Cardiac septum (tissue), 1 donor: ENCODE measurements around the gene AMOTL2. TPM values are rescaled to one million over a fixed set of nuclear protein-coding genes. Genes with fewer than 3 reads are reported as not detected.
A peak's percentile ranks its signal among the peaks of the same experiment; 100 is the strongest.

ENCODE experiments used
- DNase-seq: peaks from one replicate; pipeline ENCODE4 v3.0.0-alpha.2; 2020; ENCODE audit warnings: low spot score
- intact Hi-C: fragments of 100-400 bp; cut with DNase I; formaldehyde crosslinking; loops from one replicate; pipeline ENCODE4 v1.14.0; 2022
- total RNA-seq: library from RNA; stranded (reverse); fragmentation: NEBNext Ultra II Directional; extraction: Animal tissue kit (Norgen Biotek cat#: 25700); gene quantifications from one replicate; pipeline ENCODE4 v1.2.1, GENCODE V29; 2021
- donor health status: DM: no; HTN: no; CAD: no.

The AMOTL2 gene
- total RNA-seq, 1 donor from 2014 or later, result 64.6 TPM

- intact Hi-C loops, result no loop called here
- peak; percentile 50 for DNase-seq
Measured at GRCh38 chr3:134381831-134382442, 7.7 kb upstream of the AMOTL2 start.

GRCh38 chr3:134381076-134381475 lies 6.8 kb upstream of the AMOTL2 start:
- intact Hi-C loops, result no loop called here
- DNase-seq, result no peak

GRCh38 chr3:134380249-134380648 lies 6.0 kb upstream of the AMOTL2 start:
- DNase-seq, result no peak
- intact Hi-C loops, result no loop called here

- DNase-seq, result peak; percentile 53
- intact Hi-C loops, result loop anchor here (1.0 to 5.0 kb wide), 3 partner anchors 66 to 167 kb away; no protein-coding TSS in a partner anchor
Measured at GRCh38 chr3:134378818-134379217, 4.6 kb upstream of the AMOTL2 start.

- intact Hi-C loops, result loop anchor here (1.0 to 5.0 kb wide), 3 partner anchors 65 to 166 kb away; no protein-coding TSS in a partner anchor
- peak; percentile 75 for DNase-seq
Measured at GRCh38 chr3:134378384-134378783, 4.1 kb upstream of the AMOTL2 start.

- intact Hi-C loops, result loop anchor here (1.0 to 5.0 kb wide), 3 partner anchors 65 to 166 kb away; no protein-coding TSS in a partner anchor
Measured at GRCh38 chr3:134377896-134378295, 3.6 kb upstream of the AMOTL2 start.

GRCh38 chr3:134376786-134377426 lies 2.7 kb upstream of the AMOTL2 start:
- peak; percentile 70 for DNase-seq
- intact Hi-C loops, result loop anchor here (5.0 kb wide), 1 partner anchor 165 kb away; no protein-coding TSS in a partner anchor

More at GRCh38 chr3:134377896-134378295, 3.6 kb upstream of the AMOTL2 start:
- DNase-seq, result peak; percentile 24

GRCh38 chr3:134376385-134376765 lies 2.1 kb upstream of the AMOTL2 start:
- intact Hi-C loops, result loop anchor here (5.0 kb wide), 1 partner anchor 164 kb away; no protein-coding TSS in a partner anchor
- peak; percentile 73 for DNase-seq

GRCh38 chr3:134375582-134376384 lies 1.5 kb upstream of the AMOTL2 start:
- intact Hi-C loops, result loop anchor here (2.0 to 5.0 kb wide), 3 partner anchors 63 to 163 kb away; no protein-coding TSS in a partner anchor
- DNase-seq, result peak; percentile 71

- intact Hi-C loops, result loop anchor here (2.0 to 5.0 kb wide), 5 partner anchors 62 to 163 kb away; partner anchors contain the start of gene RYK
- DNase-seq, result peak; percentile 77
Measured at GRCh38 chr3:134374791-134375581, 739 bp upstream of the AMOTL2 start.

GRCh38 chr3:134373271-134374104 lies 759 bp downstream of the AMOTL2 start:
- DNase-seq, result peak; percentile 88
- intact Hi-C loops, result loop anchor here (1.0 to 5.0 kb wide), 5 partner anchors 9 to 121 kb away; partner anchors contain the start of gene RYK

GRCh38 chr3:134372396-134373270 lies 1.6 kb downstream of the AMOTL2 start:
- no peak for DNase-seq

GRCh38 chr3:134371542-134372324 lies 2.5 kb downstream of the AMOTL2 start:
- intact Hi-C loops, result loop anchor here (5.0 kb wide), 2 partner anchors 91 to 119 kb away; partner anchors contain the start of gene RYK
- DNase-seq, result peak; percentile 12

More at GRCh38 chr3:134372396-134373270, 1.6 kb downstream of the AMOTL2 start:
- intact Hi-C loops, result loop anchor here (1.0 to 5.0 kb wide), 3 partner anchors 8 to 120 kb away; partner anchors contain the start of gene RYK

GRCh38 chr3:134370611-134371531 lies 3.4 kb downstream of the AMOTL2 start:
- intact Hi-C loops, result loop anchor here (5.0 kb wide), 2 partner anchors 91 to 119 kb away; partner anchors contain the start of gene RYK
- DNase-seq, result peak; percentile 76
